GM12865 (cell line): ENCODE data around the gene SLAMF9.

Source experiments
- DNase-seq: peaks from one replicate; pipeline ENCODE4 v3.0.0; 2010; ENCODE audit warnings: low read depth
- H3K4me3 ChIP-seq: 2 replicates; pipeline ENCODE4 v1.5.1; 2011; ENCODE audit warnings: mild to moderate bottlenecking, low read depth, low read length, control low read depth
- TF ChIP-seq, protein P1 (sequence below): IDR thresholded peaks from 2 replicates; pipeline ENCODE4 v1.5.1; 2011; ENCODE audit warnings: low read length, control low read depth, low read depth, inconsistent platforms; ENCODE audit not compliant: insufficient read depth; ENCODE audit errors: missing control alignments

SLAMF9 gene

DNA sequence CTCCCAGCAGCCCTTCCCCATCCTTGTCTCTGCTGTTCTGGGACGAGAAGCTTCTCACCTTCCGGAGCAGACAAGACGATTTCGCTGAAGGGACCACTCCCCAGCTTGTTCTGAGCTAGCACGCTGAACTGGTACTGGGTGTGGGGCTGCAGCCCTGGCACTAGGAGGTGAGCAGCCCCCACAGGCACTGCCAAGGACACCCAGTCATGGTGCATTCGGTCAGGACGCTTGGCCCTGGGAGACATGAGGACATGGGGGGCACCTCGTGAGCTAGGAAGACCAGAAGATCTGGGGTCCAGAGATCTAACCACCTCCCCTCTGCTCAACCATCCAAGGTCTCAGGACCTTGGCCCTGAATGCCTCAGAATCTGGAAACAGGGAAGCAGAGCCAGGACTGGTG is 23.4 kb downstream of the SLAMF9 start:
- TF ChIP-seq, protein P1, sequence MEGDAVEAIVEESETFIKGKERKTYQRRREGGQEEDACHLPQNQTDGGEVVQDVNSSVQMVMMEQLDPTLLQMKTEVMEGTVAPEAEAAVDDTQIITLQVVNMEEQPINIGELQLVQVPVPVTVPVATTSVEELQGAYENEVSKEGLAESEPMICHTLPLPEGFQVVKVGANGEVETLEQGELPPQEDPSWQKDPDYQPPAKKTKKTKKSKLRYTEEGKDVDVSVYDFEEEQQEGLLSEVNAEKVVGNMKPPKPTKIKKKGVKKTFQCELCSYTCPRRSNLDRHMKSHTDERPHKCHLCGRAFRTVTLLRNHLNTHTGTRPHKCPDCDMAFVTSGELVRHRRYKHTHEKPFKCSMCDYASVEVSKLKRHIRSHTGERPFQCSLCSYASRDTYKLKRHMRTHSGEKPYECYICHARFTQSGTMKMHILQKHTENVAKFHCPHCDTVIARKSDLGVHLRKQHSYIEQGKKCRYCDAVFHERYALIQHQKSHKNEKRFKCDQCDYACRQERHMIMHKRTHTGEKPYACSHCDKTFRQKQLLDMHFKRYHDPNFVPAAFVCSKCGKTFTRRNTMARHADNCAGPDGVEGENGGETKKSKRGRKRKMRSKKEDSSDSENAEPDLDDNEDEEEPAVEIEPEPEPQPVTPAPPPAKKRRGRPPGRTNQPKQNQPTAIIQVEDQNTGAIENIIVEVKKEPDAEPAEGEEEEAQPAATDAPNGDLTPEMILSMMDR = no peak
- no peak overlapping the region for H3K4me3 ChIP-seq
- DNase-seq = no peak

DNA sequence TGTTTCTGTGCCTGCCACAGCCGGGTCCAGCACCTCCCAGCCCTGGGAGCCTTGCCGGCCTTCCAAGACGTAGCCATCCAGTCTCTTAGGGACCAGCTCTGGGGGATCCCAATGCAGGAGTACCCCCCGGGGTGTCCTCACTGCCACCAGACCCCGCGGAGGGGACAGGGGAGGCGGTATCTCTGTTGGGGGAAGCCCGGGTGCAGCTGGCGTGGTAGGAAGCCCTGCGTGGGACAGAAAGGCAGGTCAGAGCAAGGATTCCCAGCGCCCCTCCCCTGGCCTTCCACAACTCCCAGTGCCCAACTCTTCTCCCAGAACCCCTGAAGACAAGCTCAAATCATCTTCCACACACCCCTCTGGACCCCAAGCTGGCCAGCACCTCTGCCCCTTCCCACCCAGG is 23.8 kb downstream of the SLAMF9 start:
- H3K4me3 ChIP-seq = no peak overlapping the region
- TF ChIP-seq, protein P1 = no peak
- DNase-seq = no peak

DNA sequence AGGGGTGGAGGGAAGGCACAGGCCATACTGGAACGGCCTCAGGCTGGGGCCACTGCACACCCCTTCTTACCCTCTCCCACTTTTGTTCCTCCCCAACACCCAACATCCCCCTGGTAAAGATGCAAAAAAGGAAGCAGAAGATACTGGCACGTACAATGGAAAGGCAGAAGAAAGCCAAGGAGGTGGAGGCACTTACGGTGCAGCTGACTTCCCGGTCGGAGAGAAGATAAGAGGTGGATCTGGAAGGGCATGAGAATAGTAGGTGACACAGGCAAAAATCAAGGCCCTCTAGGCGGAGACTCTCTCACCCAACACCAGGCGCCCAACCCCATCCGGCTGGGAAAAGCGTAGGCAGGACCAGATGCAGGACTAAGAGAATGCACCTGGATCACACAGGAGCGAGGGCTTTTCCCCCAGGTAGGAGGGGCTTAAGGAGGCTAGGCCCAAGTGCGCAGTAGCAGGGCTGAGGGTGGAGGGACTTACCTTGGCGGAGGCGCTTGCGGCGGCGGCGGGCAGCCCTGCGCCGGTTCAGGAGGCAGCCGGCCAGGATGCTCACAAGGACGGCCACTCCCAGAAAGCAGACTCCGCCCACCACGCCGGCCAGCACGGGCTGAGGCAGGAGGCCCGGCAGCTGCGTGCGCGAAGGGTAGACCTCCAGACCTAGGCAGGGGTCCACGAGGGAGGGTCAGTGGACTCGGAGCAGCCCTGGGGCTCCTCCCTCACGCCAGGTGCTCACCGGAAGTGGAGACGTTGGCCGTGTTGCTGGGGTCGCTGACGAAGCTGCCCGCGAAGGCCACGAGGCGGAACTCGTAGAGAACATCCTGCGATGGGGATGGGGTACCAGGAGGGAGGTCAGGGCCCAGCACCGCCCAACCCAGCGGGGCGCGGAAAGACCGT is 24.6 kb downstream of the SLAMF9 start:
- no peak overlapping the region for H3K4me3 ChIP-seq
- no peak for DNase-seq
- TF ChIP-seq, protein P1 = no peak

DNA sequence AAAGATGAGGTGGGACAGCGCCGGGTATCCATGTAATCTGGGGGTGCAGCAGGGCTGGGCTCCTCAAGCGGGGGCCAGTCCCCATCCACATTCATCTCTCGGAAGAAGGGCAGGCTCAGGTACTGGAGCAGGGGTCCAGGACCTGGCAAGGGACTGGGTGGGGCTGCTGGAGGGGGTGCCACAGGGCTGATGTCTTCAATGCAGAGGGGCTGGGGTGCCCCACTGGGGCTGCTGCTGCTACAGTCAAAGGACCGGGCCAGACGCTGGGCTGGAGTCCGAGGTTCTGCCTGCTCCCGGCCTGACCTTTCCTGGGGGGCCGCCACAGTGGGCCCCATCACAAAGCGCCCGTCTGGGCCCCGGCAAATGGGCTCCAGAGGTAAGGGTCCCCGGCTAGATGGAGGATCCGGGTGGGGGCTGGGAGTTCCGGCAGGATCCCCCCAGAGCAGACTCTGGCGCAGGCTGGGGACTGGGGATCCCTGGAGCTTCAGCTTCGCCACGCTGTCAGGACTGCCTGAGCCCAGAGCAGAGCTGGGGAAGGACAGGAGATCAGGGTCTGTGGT is 25.5 kb downstream of the SLAMF9 start:
- TF ChIP-seq, protein P1 = no peak
- no peak for DNase-seq
- H3K4me3 ChIP-seq = no peak overlapping the region

DNA sequence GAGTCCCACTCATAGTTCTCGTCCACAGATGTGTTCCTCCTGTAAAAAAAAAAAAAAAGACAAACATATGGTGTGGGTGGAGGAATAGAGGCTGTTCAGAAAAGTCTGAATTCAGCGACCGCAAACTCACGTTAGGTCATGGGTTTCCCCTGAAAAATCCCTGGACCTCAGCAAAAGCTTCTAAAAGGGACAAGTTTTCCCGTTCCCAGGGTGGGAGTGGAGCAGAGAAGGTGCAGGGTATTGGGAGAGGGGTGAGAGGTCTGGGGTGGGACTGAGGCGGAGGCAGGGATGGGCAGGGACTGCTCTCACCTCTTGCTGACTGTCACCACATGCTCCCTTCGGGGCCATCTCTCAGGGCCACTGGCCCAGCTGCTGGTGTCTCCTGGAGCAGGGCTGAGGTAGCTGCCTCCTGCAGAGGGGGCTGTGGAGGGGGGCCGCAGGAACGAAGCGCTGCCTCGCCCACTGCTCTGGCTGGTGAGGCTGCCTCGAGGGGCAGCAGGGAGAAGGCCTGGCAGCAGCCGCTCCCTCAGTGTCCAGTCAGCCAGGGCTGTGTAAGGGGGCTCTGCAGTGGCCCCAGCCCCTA is 26.1 kb downstream of the SLAMF9 start:
- TF ChIP-seq, protein P1 = no peak
- no peak for DNase-seq
- no peak overlapping the region for H3K4me3 ChIP-seq

DNA sequence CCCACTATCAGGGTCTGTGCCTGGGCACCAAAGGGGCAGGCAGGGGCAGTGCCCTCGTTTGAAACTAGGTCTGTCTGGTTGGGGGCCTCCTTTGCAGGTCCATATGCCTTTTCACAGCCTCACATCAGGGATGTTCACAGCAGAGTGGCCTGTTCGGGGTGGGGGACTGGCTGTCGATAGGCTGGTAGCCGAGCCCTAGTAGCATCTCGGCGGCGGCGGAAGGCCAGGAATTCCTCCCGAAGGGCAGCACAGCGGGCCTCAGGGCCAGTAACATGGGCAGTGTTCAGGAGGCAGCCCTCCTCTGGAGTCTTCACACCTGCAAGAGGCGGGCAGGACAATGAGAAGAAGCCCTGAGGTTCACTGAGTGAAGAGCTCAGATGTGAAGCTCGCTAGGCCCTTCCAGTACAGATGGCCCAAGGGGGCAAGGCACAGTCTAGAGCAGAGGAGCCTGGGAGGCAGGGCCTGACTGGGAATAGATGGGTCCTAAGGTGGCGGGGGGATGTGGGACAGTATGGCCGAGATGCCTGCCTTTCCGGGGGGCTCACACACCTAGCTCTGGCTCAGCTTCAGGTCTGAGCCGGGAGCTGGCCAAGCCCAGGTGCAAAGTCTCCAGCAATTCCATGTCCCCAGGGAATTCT is 26.7 kb downstream of the SLAMF9 start:
- DNase-seq = no peak
- H3K4me3 ChIP-seq = no peak overlapping the region
- TF ChIP-seq, protein P1 = no peak
